Naive thymus-derived CD4-positive, alpha-beta T cell (primary cell): ENCODE data around the gene DMRT3. TPM values are rescaled to one million over a fixed set of nuclear protein-coding genes. Genes with fewer than 3 reads are reported as not detected.

ENCODE experiments used
- ATAC-seq: fragments of 150-1000 bp; cut with Tn5 transposase; 2 replicates; pipeline ENCODE4 v1.10.0; 2021; ENCODE audit warnings: mild to moderate bottlenecking, moderate library complexity
- CTCF ChIA-PET: fragments of 350-600 bp; sonication (Branson Sonifier 250); formaldehyde crosslinking; loops from one replicate; lab custom pipeline; 2021; ENCODE audit warnings: antibody characterized with exemption; lab: Charles Lee
- POLR2A ChIA-PET: fragments of 350-600 bp; sonication (Branson Sonifier 250); formaldehyde crosslinking; loops from one replicate; lab custom pipeline; 2021; ENCODE audit warnings: antibody characterized with exemption, inconsistent platforms; lab: Charles Lee
- DNase-seq, 9 donors: peaks; one replicate each; pipeline versions ENCODE4 v3.0.0 to v3.0.0-alpha.2; 2020 to 2022; ENCODE audit warnings: mixed read lengths in 1 of 9
- H3K27ac ChIP-seq: one replicate; pipeline ENCODE4 v1.7.0; 2013; ENCODE audit warnings: mild to moderate bottlenecking, low read depth, low read length, moderate library complexity
- H3K27me3 ChIP-seq, 2 donors: one replicate each; pipeline ENCODE4 v1.7.0; 2013; ENCODE audit warnings: low read length in 2 of 2, mild to moderate bottlenecking in 2 of 2, moderate library complexity in 2 of 2; ENCODE audit not compliant: control insufficient read depth in 2 of 2, insufficient read depth in 2 of 2
- H3K36me3 ChIP-seq, 3 experiments: 1 replicate in 2 of 3; 2 replicates in 1 of 3; pipeline ENCODE4 v1.7.0; 2013; ENCODE audit warnings: low read length in 3 of 3, mild to moderate bottlenecking in 3 of 3, moderate library complexity in 1 of 3; ENCODE audit not compliant: insufficient read depth in 3 of 3, control insufficient read depth in 2 of 3
- H3K4me1 ChIP-seq, 2 donors: one replicate each; pipeline ENCODE4 v1.7.0; 2013; ENCODE audit warnings: low read length in 2 of 2, mild to moderate bottlenecking in 2 of 2, moderate library complexity in 1 of 2; ENCODE audit not compliant: control insufficient read depth in 2 of 2, insufficient read depth in 2 of 2
- H3K4me3 ChIP-seq: 2 replicates; pipeline ENCODE4 v1.7.0; 2013; ENCODE audit warnings: mild to moderate bottlenecking, low read length
- H3K9me3 ChIP-seq, 3 experiments: 1 replicate in 2 of 3; 2 replicates in 1 of 3; pipeline ENCODE4 v1.7.0; 2013; ENCODE audit warnings: low read length in 3 of 3; ENCODE audit not compliant: control insufficient read depth in 2 of 3
- H3K27ac Mint-ChIP-seq, 9 donors: one replicate each; pipeline ENCODE4 v1.8.0; 2020 to 2022; ENCODE audit warnings: mixed read lengths in 9 of 9, mild to moderate bottlenecking in 8 of 9, moderate library complexity in 5 of 9, inconsistent platforms in 2 of 9
- H3K27me3 Mint-ChIP-seq, 5 donors: one replicate each; pipeline ENCODE4 v1.8.0; 2021 to 2022; ENCODE audit warnings: mixed read lengths in 5 of 5, mild to moderate bottlenecking in 1 of 5
- H3K36me3 Mint-ChIP-seq, 5 donors: one replicate each; pipeline ENCODE4 v1.8.0; 2020 to 2022; ENCODE audit warnings: mixed read lengths in 5 of 5, mild to moderate bottlenecking in 3 of 5, inconsistent platforms in 1 of 5
- H3K4me1 Mint-ChIP-seq, 7 donors: one replicate each; pipeline ENCODE4 v1.8.0; 2020 to 2022; ENCODE audit warnings: mixed read lengths in 7 of 7, mild to moderate bottlenecking in 3 of 7, inconsistent platforms in 1 of 7
- H3K4me3 Mint-ChIP-seq, 10 donors: one replicate each; pipeline ENCODE4 v1.8.0; 2020 to 2022; ENCODE audit warnings: mild to moderate bottlenecking in 10 of 10, mixed read lengths in 10 of 10, moderate library complexity in 6 of 10, inconsistent platforms in 2 of 10
- H3K9me3 Mint-ChIP-seq, 11 donors: one replicate each; pipeline ENCODE4 v1.8.0; 2020 to 2022; ENCODE audit warnings: mixed read lengths in 11 of 11, mild to moderate bottlenecking in 4 of 11, inconsistent platforms in 1 of 11, moderate library complexity in 1 of 11
- intact Hi-C, 2 donors: fragments of 100-400 bp; cut with micrococcal nuclease; formaldehyde crosslinking; loops; one replicate each; pipeline ENCODE4 v1.15.1; 2023
- polyA plus RNA-seq, 2 donors: library from polyadenylated mRNA; unstranded; fragments of 300-500 nt; fragmentation: Illumina TruSeq; gene quantifications; one replicate each; pipeline ENCODE4 v1.2.3, GENCODE V29; 2021
- total RNA-seq, 6 experiments: library from RNA in 5 of 6; stranded (reverse) in 5 of 6; gene quantifications; 1 replicate in 5 of 6; 2 replicates in 1 of 6; pipeline ENCODE4 v1.2.3 and lab custom pipeline; 2021 to 2026

DMRT3 gene
- total and polyA plus RNA-seq, 7 experiments from 2014 or later = not detected

DNA sequence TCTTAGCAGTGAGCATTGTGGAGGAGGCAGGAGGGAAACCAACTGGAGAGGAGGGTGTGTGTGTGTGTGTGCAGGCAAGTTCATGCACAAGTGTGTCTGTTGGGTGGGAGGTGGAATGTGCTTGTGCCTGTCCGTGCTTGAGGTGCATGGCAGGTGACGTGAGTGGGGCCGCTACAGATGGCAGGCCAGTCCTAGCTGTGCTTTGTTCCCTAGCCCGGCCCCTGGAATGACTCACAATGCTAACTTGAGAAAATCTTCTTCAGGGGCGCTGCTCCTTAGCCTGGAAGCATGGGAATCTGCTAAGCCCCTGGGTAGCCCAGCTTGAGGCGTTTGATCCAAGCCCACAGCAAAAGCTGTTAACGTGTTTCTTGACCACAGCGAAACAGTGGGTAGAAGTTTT, 48.7 kb downstream of the DMRT3 start:
- H3K27me3 Mint-ChIP-seq = peaks cover 4 to 66% (median 40%) of the 10 kb centered on the region in 5 donors
- no peaks in the 10 kb centered on the region for H3K4me1 Mint-ChIP-seq
- peaks cover 0 to 4% (median 0%) of the 10 kb centered on the region in 3 experiments for H3K9me3 ChIP-seq
- no peaks in the 10 kb centered on the region for H3K27me3 ChIP-seq
- peaks cover 0 to 31% (median 3%) of the 10 kb centered on the region in 11 donors for H3K9me3 Mint-ChIP-seq
- H3K4me3 Mint-ChIP-seq = no peak overlapping the region
- H3K36me3 Mint-ChIP-seq = peaks cover 0 to 5% (median 3%) of the 10 kb centered on the region in 5 donors
- H3K27ac Mint-ChIP-seq = no peak overlapping the region
- POLR2A ChIA-PET = no interaction called here
- no peak for DNase-seq
- H3K4me1 ChIP-seq = no peaks in the 10 kb centered on the region
- CTCF ChIA-PET = no interaction called here
- no peak overlapping the region for H3K4me3 ChIP-seq
- H3K27ac ChIP-seq = no peak overlapping the region
- H3K36me3 ChIP-seq = no peaks in the 10 kb centered on the region
- intact Hi-C loops = no loop called here
- no peak for ATAC-seq

DNA sequence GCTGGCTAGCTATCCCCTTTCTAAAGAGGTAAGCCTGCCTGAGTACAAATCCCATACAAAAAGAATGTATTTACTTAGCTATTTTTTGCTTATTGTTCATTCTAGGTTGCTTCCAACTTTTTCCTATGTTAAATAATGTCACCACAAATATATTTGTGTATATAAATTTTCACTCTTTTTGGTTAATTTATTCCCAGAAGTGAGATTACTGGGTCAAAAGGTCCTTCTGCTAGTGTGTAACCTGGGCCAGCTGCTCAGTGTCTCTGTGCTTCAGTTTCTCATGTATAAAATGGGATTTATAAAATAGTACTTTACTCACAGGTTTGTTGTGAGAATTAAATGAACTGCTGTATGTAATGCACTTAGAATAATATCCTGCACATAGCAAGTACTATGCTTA, 49.8 kb downstream of the DMRT3 start:
- intact Hi-C loops = no loop called here
- Mint-ChIP-seq H3K4me3 (no peak overlapping the region), H3K4me1 (no peaks in the 10 kb centered on the region), H3K9me3 (peaks cover 0 to 26% (median 3%) of the 10 kb centered on the region in 11 donors), H3K27me3 (peaks cover 8 to 65% (median 39%) of the 10 kb centered on the region in 5 donors), H3K27ac (no peak overlapping the region), H3K36me3 (peaks cover 0 to 5% (median under 1%) of the 10 kb centered on the region in 5 donors)
- Histone ChIP-seq H3K27ac (no peak overlapping the region), H3K4me3 (no peak overlapping the region), H3K4me1 (no peaks in the 10 kb centered on the region), H3K27me3 (no peaks in the 10 kb centered on the region), H3K9me3 (peaks cover 0 to 4% (median 0%) of the 10 kb centered on the region in 3 experiments), H3K36me3 (no peaks in the 10 kb centered on the region)
- ChIA-PET POLR2A (no interaction called here), CTCF (no interaction called here)
- ATAC-seq (no peak), DNase-seq (no peak)

DNA sequence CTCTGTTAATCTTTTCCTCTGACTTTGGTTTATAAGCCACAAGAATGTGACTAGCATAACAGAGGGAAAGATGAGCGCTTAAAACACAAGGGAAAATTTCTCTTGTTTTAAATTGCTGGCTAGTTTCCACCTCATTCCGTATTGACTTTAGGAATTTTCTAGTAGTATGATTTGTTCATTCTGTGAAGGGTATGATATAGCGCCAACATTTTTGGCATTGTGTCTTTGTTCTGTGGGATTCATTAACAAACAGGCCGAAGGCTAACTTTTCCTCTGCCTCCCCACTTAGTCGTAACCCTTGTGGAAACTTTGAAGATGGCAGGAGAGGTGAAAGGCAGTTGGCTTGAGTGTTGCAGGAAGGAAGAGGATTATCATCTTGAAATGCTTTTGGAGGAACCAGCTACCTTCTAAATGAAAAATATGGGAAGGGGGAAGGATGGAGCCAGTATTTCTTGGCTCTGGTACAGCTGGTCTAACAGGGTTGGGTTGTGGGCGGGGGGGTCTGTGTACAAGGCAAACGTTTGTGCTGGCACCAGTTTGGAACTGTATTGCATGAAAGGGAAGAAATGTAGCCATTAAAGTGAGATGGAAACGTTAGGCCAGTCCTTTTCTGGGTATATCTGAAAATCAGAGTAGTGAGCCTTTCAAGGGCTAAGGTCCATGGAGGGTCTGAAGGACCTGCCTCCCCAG, 52.2 kb downstream of the DMRT3 start:
- Mint-ChIP-seq H3K27ac (no peak overlapping the region), H3K4me1 (no peaks in the 10 kb centered on the region), H3K36me3 (peaks cover 0 to 4% (median 0%) of the 10 kb centered on the region in 5 donors), H3K9me3 (peaks cover 0 to 5% (median 0%) of the 10 kb centered on the region in 11 donors), H3K27me3 (peaks cover 10 to 60% (median 42%) of the 10 kb centered on the region in 5 donors), H3K4me3 (no peak overlapping the region)
- Histone ChIP-seq H3K4me1 (no peaks in the 10 kb centered on the region), H3K9me3 (no peaks in the 10 kb centered on the region), H3K27ac (no peak overlapping the region), H3K36me3 (no peaks in the 10 kb centered on the region), H3K4me3 (no peak overlapping the region), H3K27me3 (no peaks in the 10 kb centered on the region)
- ATAC-seq (no peak), DNase-seq (no peak)
- intact Hi-C loops = no loop called here
- ChIA-PET CTCF (no interaction called here), POLR2A (no interaction called here)

DNA sequence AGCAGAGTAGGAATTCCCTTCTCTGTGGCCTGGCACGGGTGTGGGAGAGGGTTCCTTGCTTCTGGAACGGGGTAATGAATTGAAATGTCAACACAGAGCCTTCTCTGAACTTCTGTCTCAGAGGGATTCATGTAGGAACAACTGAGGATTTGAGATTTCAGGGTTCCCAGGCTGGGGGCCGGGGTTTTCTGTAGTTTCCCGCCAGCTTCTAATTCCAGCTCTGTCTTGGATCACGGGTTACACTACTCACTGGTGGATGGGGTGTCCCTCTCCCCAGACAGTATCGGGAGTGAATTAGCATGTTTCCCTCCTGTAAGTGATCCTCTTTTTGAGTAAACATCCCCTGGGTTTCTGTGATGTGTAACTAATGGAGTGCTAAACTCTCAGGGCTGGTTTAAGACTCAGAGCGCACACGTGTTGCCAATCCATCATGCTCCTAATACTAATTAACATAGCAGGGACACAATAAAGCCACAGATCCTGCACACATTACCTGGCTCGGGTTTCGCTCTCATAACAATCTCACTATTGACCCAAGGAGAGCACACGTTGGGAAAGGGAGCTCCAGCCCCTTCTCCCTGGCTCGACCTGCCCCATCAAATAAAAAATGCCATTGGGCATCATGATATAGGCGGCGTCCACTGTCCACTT, 55.6 kb downstream of the DMRT3 start:
- H3K27ac Mint-ChIP-seq = no peak overlapping the region
- no peak overlapping the region for H3K4me3 Mint-ChIP-seq
- DNase-seq = no peak
- no peaks in the 10 kb centered on the region for H3K27me3 ChIP-seq
- ChIA-PET POLR2A (no interaction called here), CTCF (no interaction called here)
- H3K36me3 Mint-ChIP-seq = no peaks in the 10 kb centered on the region
- H3K27ac ChIP-seq = no peak overlapping the region
- H3K36me3 ChIP-seq = no peaks in the 10 kb centered on the region
- ATAC-seq = no peak
- no peaks in the 10 kb centered on the region for H3K4me1 Mint-ChIP-seq
- H3K9me3 Mint-ChIP-seq = no peaks in the 10 kb centered on the region
- H3K4me3 ChIP-seq = no peak overlapping the region
- H3K9me3 ChIP-seq = no peaks in the 10 kb centered on the region
- intact Hi-C loops = no loop called here
- H3K27me3 Mint-ChIP-seq = peaks cover 21 to 42% (median 39%) of the 10 kb centered on the region in 5 donors
- H3K4me1 ChIP-seq = no peaks in the 10 kb centered on the region

DNA sequence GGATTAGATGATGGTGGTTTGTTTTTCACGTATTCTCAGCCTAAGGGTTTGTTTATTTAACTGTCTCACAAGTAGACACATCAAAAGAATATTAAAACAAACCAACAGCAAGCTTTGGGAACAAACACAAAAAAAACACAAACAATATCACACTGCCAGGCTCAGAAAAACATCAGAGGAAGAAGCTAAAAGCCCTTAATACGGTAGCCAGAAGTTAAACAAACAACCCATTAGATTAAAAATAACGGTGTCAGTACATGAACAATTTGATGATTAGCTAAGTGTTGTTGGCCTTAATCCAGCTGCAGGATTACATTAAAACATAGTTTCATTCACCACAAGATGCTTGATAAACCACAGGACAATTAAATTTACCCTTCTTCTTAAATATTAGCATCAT, 57.8 kb downstream of the DMRT3 start:
- ATAC-seq (no peak), DNase-seq (no peak)
- H3K27ac ChIP-seq = no peak overlapping the region
- CTCF ChIA-PET = no interaction called here
- H3K9me3 ChIP-seq = no peaks in the 10 kb centered on the region
- POLR2A ChIA-PET = no interaction called here
- H3K9me3 Mint-ChIP-seq = no peaks in the 10 kb centered on the region
- H3K4me1 Mint-ChIP-seq = no peaks in the 10 kb centered on the region
- H3K4me1 ChIP-seq = no peaks in the 10 kb centered on the region
- H3K4me3 ChIP-seq = no peak overlapping the region
- intact Hi-C loops = no loop called here
- H3K4me3 Mint-ChIP-seq = no peak overlapping the region
- no peaks in the 10 kb centered on the region for H3K36me3 Mint-ChIP-seq
- no peak overlapping the region for H3K27ac Mint-ChIP-seq
- no peaks in the 10 kb centered on the region for H3K27me3 ChIP-seq
- no peaks in the 10 kb centered on the region for H3K36me3 ChIP-seq
- H3K27me3 Mint-ChIP-seq = peaks cover 30 to 46% (median 41%) of the 10 kb centered on the region in 5 donors

DNA sequence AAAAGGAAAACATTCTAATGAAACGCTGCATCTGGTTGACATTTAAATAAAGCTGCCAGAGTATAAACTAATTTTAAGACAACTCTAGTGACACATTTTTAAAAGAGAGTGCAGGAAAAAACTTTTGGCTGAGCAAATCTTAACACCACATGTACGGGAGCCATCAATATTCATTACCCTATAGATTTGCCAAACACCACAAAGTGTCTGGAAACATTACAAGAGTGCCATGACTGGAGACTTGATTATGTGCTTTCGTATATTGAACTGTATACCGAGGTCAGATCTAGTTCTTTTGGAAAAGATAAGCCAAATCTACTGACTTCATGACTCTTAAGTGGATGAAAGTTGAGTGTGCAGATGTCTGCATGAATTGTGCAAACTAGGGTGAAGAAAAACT, 63.1 kb downstream of the DMRT3 start:
- Histone ChIP-seq H3K4me1 (peaks cover 0 to 6% of the 10 kb centered on the region in 2 donors), H3K27ac (no peak overlapping the region), H3K4me3 (no peak overlapping the region), H3K9me3 (no peaks in the 10 kb centered on the region), H3K36me3 (no peaks in the 10 kb centered on the region), H3K27me3 (peaks cover 1 to 12% of the 10 kb centered on the region in 2 donors)
- DNase-seq (no peak), ATAC-seq (no peak)
- ChIA-PET CTCF (no interaction called here), POLR2A (no interaction called here)
- Mint-ChIP-seq H3K27me3 (peaks cover 46 to 72% (median 67%) of the 10 kb centered on the region in 5 donors), H3K27ac (no peak overlapping the region), H3K4me3 (no peak overlapping the region), H3K36me3 (peaks cover 0 to 5% (median 0%) of the 10 kb centered on the region in 5 donors), H3K4me1 (peaks cover 0 to 17% (median 9%) of the 10 kb centered on the region in 7 donors), H3K9me3 (peaks cover 0 to 11% (median 4%) of the 10 kb centered on the region in 11 donors)
- intact Hi-C loops = no loop called here
